Mononuclear cell (primary cell): Measurements from ENCODE around the gene ZNF469. TPM values are rescaled to one million over a fixed set of nuclear protein-coding genes. Genes with fewer than 3 reads are reported as not detected.
"Not testable (repeated sequence)": the region's sequence is repeated elsewhere in the genome, so short reads cannot be mapped to it uniquely, and the experiment has no call there.

Experiments used
- H3K27me3 ChIP-seq: 2 replicates; pipeline ENCODE4 v1.6.0; 2011; ENCODE audit warnings: low read length, control low read depth; ENCODE audit not compliant: insufficient read depth
- H3K4me1 ChIP-seq: 2 replicates; pipeline ENCODE4 v1.5.1; 2011; ENCODE audit warnings: mild to moderate bottlenecking, low read length, control low read depth; ENCODE audit not compliant: insufficient read depth
- H3K4me3 ChIP-seq: 2 replicates; pipeline ENCODE4 v1.5.1; 2011; ENCODE audit warnings: mild to moderate bottlenecking, low read length, moderate library complexity
- H3K9me3 ChIP-seq: 2 replicates; pipeline ENCODE4 v1.5.1; 2011; ENCODE audit warnings: low read depth, mild to moderate bottlenecking, control low read depth, low read length
- total RNA-seq: library from RNA; depleted of rRNA; stranded (reverse); fragments of >200 nt; gene quantifications from one replicate; pipeline ENCODE4 v1.2.3, GENCODE V29; 2012

ZNF469 gene
- total RNA-seq, 1 donor: 0.94 TPM

DNA sequence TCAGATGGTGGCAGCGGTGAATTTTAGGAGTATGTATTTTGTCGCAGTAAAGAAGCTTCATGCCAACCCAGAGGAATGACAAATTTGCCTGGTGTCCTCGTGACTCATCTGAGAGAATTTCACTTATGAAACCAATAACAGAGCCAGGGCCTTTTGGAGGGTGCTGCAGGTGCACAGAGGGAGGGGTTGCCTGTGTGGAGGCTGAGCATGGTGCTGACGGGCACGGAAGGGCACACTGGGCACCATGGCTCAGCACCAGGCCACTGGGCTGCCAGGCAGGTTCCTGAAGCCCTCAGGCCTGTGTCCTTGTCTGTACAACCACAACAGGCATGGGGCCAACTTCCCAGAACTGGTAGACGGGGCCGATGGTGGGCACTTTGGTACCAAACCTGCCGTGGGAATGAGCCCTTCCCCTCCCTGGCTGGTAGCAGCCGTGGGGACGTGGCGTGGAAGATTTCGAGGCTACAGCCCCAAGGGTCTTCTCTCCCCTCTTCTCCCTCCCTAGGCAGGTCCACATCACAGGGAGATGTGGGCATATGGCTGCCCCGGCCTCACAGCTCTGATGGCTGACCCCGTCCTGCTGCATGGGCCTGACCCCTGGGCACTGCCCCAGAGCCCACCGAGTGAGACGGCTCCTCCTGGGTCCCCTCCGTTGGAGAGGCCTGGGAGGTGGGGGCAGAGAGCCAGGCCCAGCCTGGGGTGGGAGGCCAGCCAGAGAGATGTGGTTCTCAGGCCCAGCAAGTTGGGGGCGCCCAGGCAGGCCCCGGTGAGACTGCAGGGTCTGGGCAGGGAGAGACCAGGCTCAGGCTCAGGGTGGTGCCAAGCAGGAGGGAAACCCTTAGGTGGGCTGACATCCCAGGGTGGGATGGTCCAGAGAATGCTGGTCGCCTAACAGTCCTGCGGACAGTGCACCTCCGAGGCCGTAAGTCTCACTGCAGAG lies 30.2 kb upstream of the ZNF469 start:
- Histone ChIP-seq H3K4me1 (peaks cover 4% of the 10 kb centered on the region), H3K27me3 (no peaks in the 10 kb centered on the region), H3K9me3 (no peaks in the 10 kb centered on the region), H3K4me3 (no peak overlapping the region)

DNA sequence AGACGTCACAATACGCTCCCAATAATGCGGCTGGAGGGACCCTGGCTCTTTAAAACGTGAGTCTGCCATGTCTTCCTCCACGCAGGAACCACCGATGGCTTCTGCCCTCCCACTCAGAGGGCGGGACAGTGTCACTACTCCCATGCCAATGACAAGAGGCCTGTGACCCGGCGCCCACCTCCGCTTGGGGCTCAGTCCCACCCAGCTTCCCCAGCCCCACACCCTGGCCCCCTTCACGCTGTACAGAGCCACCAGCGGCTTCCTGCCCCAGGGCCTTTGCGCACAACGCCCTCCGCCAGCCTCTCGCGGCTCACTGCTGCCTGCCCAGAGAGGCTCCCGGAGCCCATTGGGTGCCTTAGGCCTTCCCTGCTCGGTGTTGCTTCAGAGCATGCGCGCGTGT lies 29.5 kb upstream of the ZNF469 start:
- H3K4me1 ChIP-seq: no peaks in the 10 kb centered on the region
- H3K4me3 ChIP-seq: no peak overlapping the region
- H3K9me3 ChIP-seq: no peaks in the 10 kb centered on the region
- H3K27me3 ChIP-seq: no peaks in the 10 kb centered on the region

DNA sequence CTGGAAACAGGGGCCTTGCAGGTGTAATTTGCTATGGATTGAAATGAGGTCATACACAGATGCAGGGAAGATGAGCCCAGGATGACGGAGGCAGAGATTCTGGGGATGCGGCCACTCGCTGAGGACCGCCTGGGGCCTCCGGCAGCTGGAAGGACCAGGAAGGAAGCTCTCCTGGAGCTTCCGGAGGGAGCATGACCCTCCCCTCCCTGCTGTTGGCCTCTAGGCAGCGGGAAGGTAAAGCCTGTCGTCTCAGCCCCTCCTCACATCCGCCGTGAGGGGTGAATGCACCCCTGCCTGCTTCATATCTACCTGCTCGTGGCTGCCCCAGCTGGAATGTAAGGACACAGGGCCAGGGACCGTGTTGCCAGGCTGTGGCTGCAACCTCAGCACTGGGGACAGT lies 29.1 kb upstream of the ZNF469 start:
- no peak overlapping the region for H3K4me3 ChIP-seq
- H3K27me3 ChIP-seq: no peaks in the 10 kb centered on the region
- no peaks in the 10 kb centered on the region for H3K4me1 ChIP-seq
- H3K9me3 ChIP-seq: no peaks in the 10 kb centered on the region

DNA sequence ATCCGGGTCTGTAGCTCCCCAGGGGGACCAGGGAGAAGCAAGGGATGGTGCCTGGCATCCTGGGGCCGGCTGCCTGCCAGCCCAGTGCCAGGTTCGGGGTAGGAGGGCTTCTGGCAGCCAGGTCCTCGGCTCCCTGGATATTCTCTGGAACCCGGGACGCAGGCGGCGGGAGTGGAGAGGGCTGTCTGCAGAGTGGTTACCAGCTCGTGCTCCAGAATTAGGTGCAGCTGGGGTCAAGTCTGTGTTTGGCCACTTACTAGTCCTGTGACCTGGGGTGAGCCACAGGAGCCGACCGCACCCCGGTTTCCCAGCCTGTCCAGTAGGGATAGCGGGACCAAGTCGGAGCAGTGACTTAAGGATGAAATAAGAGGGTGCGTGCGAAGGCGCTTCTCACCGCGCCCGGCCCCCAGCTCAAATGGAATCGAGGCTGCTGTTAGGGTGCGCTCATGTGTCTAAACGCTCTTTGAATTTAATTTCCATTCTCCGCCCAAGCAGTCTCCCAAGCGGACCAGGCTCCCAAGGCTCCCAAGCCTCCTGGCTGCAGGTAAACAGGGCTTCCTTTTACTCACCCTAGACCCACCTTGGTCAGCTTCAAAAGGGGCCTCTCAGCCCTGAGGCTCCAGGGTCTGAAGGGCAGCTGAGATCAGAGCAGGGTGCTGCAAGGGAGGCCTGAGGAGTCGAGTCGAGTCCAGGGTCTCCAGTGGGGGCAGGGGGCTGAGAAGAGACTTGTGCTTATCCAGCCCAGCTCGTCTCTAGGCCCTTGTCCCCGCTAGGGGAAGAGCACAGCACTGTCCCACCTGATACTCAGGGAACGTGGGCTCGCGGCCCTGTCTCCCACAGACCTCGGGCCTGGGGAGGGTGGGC lies 28.3 kb upstream of the ZNF469 start:
- H3K4me3 ChIP-seq: no peak overlapping the region
- no peaks in the 10 kb centered on the region for H3K27me3 ChIP-seq
- H3K4me1 ChIP-seq: no peaks in the 10 kb centered on the region
- no peaks in the 10 kb centered on the region for H3K9me3 ChIP-seq

DNA sequence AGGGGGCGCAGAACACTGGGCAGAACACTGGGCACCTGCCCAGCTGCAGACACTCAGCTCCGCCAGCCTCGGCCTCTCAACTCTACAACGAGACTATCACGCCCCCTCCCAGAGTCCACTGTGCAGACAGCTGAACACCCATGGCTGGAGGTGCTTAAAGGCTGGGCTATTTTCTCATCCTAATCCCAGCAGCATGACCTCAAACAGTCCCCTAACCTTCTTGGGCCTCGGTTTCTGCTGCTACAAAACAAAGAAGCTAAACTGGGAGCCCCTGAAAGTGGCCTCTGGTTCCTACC lies 27.7 kb upstream of the ZNF469 start:
- H3K9me3 ChIP-seq: no peaks in the 10 kb centered on the region
- H3K4me1 ChIP-seq: no peaks in the 10 kb centered on the region
- no peaks in the 10 kb centered on the region for H3K27me3 ChIP-seq
- H3K4me3 ChIP-seq: no peak overlapping the region

DNA sequence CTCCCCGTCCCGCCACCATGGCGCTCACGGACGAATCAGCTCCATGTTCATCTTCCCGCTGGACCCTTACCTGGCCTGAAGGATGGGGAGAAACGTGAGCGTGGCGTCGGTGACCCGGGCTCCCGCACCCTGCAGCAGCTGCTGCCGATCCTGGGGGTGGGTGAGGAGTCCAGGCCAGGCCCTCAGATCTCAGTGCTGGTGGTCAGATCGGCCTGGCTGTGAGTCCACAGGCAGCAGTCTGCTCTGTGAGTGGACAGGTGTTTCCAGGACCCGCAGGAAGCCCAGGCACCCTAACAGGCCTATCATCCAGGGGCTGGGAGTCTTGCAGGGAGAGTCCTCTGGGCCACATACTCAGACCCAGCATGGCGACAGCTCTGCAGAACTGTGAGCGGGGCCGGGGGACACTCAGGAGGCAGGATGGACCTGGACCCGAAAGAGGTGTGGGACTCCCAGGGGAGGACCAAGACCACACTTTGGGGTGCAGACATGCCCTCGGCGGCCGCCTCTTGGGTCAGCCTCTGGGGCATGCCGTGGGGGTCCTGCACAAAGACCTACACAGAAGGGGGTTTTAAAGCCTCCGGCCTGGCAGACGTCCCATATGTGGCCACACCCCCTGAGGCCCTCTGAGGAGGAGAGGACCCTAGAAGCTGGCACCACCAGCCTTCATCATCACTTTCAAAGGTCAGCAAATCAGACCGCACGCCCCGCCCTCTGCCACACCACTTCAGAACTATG lies 27.2 kb upstream of the ZNF469 start:
- Histone ChIP-seq H3K9me3 (no peaks in the 10 kb centered on the region), H3K4me1 (no peaks in the 10 kb centered on the region), H3K4me3 (no peak overlapping the region), H3K27me3 (no peaks in the 10 kb centered on the region)

DNA sequence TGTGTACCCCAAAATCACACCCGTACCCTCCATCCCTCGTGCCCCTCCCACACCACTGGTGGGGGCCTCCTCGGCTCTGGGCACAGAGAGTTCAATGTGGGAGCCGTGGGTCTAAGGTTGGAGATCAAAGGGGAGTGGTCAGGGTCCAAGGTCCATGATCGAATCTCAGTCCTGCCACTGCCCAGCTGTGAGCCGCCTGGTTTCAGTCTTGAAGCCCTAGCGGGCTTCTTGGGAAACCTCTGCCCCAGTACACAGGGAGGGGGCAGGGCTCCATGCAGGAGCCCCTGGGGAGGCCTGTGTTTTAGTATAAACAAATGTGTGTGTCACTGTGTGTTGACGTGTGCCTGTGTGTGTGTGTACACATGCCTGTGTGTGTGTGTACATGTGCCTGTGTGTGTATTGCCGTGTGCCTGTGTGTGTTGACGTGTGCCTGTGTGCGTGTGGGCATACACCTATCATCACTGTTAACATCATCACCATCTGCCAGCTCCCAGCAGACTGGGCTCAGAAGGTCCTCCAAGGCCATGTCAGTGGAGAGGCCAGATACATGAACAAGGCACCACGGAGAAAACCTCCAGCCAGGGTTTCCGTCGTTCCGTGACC lies 26.5 kb upstream of the ZNF469 start:
- Histone ChIP-seq H3K9me3 (no peaks in the 10 kb centered on the region), H3K27me3 (no peaks in the 10 kb centered on the region), H3K4me1 (no peaks in the 10 kb centered on the region), H3K4me3 (no peak overlapping the region)

DNA sequence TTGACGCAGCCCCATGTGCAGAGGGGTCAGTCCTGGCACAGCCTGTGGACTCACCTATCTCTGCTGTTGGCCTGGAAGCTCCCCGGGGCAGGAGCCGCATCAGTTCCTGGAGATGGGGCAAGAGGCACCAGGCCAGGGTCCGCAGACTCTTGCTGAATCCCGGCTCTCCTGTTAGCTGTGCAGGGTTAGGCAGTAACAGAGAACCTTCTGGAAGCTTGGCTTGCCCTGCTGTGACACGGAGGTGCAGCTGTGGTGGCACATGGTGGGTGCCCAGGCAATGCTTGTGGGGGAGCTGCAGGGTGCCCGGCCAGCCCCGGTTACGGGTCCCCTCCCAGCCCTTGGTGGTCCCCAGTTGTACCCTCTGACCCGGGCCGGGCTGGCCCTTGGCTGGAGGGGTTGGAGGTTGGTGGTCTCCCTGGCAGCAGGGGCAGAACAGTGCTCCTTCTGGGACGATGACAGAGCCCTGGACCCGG lies 26.0 kb upstream of the ZNF469 start:
- H3K27me3 ChIP-seq: no peaks in the 10 kb centered on the region
- H3K4me3 ChIP-seq: no peak overlapping the region
- no peaks in the 10 kb centered on the region for H3K9me3 ChIP-seq
- H3K4me1 ChIP-seq: no peaks in the 10 kb centered on the region

DNA sequence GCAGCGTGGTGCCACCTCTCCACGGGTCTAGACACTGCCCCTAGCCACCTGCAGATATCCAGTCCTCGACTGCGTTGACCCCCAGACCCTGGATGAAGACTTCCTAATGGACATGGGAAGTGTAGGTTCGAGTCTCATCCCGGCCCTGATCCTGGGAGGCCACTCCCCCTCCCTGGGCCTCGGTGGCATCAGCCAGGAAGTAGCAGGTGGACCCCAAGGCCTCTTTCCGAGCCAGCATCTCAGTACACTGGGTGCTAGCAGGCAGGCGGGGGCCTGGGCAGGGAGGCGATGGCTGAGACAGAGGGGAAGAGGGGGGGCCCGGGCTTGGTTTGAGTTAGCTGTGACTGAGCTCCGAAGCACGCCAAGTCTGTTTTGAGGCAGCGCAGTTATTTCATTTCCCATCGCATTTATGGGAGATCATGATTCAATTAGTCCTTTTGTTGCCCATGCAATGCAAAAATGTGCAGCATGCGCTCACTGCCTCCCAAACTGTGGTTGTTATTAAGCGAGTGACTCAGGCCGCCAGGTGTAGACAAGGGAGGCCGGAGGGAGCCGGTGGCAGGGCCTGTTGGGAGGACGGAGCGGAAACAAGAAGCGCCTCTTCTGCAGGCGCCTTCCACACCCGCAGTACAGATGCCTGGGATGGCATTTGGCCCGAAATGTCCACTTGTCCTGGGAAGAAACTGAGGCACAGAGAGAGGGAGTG lies 25.3 kb upstream of the ZNF469 start:
- Histone ChIP-seq H3K4me3 (no peak overlapping the region), H3K9me3 (no peaks in the 10 kb centered on the region), H3K4me1 (no peaks in the 10 kb centered on the region), H3K27me3 (peaks cover 3% of the 10 kb centered on the region)

DNA sequence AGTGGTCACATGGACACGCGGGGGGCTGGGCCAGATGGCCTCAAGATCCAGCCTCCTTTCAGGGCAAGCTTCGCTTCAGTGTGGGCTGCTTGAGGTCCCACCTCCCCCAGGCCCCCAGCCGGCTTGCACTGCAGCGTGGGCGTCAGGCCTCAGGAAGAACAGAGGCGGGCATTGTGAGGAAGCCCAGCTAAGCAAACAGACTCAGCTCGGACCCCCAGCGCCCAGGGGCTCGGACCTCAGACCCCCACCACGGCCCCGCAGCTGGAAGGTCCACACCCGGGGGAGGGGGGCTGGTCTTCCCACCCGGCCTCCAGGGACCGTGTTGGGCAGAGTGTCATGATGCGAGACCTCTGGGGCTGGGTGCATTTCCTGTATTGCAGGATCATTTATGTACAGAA lies 24.7 kb upstream of the ZNF469 start:
- no peaks in the 10 kb centered on the region for H3K4me1 ChIP-seq
- H3K27me3 ChIP-seq: peaks cover 6% of the 10 kb centered on the region
- H3K4me3 ChIP-seq: no peak overlapping the region
- H3K9me3 ChIP-seq: no peaks in the 10 kb centered on the region

DNA sequence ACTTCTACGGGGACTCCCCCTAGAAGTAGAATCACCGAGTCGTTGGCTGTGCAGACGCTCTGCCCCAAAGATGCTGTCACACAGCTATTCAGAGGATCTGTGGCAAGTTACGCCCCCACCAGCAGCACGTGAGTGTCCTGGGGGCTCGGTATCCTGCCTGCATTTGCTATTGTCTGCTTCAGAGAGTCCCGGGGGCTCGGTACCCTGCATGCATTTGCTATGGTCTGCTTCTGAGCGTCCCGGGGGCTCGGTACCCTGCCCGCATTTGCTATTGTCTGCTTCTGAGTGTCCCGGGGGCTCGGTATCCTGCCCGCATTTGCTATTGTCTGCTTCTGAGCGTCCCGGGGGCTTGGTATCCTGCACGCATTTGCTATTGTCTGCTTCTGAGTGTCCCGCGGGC lies 23.8 kb upstream of the ZNF469 start:
- no peaks in the 10 kb centered on the region for H3K9me3 ChIP-seq
- no peaks in the 10 kb centered on the region for H3K4me1 ChIP-seq
- H3K27me3 ChIP-seq: peaks cover 6% of the 10 kb centered on the region
- H3K4me3 ChIP-seq: no peak overlapping the region

DNA sequence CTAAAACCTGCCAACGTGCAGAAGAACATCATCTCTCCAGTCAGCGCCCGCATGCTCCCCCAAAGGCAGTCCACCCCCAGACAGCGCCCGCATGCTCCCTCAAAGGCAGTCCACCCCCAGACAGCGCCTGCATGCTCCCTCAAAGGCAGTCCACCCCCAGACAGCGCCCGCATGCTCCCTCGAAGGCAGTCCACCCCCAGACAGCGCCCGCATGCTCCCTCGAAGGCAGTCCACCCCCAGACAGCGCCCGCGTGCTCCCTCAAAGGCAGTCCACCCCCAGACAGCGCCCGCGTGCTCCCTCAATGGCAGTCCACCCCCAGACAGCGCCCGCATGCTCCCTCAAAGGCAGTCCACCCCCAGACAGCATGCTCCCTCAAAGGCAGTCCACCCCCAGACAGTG lies 22.4 kb upstream of the ZNF469 start:
- H3K9me3 ChIP-seq, H3K4me3 ChIP-seq, H3K27me3 ChIP-seq, H3K4me1 ChIP-seq: not testable (repeated sequence)

DNA sequence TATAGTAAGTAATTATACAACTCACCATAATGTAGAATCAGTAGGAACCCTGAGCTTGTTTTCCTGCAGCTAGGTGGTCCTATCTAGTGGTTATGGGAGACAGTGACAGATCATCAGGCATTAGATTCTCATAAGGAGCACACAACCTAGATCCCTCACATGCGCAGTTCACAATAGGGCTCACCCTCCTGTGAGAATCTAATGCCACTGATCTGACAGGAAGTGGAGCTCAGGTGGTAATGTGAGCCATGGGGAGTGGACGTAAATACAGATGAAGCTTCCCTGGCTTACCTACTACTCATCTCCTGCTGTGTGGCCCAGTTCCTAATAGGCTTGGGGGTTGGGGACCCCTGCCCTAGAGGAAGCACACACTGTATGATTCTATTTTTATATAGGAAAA lies 21.8 kb upstream of the ZNF469 start:
- Histone ChIP-seq H3K4me1 (no peaks in the 10 kb centered on the region), H3K9me3 (no peaks in the 10 kb centered on the region), H3K27me3 (peaks cover 6% of the 10 kb centered on the region), H3K4me3 (no peak overlapping the region)

DNA sequence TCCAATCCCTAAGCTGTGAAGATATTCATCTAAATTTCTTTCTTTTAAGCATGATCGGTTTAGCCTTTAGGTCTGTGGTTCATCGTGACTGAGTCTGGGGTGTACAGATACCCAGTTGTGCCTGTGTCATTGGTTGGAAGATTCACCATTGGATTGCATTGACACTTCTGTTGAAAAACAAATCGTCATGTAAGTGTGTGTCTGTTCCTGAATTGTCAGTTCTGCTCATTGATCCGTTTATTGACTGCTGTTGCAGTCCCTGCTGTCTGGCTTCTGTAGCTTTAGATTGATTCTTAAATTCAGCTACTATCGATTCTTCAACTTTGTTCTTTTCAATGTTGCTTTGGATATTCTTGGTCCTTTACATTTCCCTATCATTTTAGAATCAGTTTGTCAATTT lies 21.0 kb upstream of the ZNF469 start:
- Histone ChIP-seq H3K4me1 (no peaks in the 10 kb centered on the region), H3K27me3 (peaks cover 6% of the 10 kb centered on the region), H3K9me3 (no peaks in the 10 kb centered on the region), H3K4me3 (no peak overlapping the region)
